ENCODE data around the gene OLIG3. TPM values are rescaled to one million over a fixed set of nuclear protein-coding genes. Genes with fewer than 3 reads are reported as not detected.

Gene OLIG3
- total RNA-seq, 2 experiments from 2014 or later = not detected

- Mint-ChIP-seq H3K9me3 (no peaks in the 10 kb centered on the region), H3K4me1 (ENCODE audit: low read depth) (no peaks in the 10 kb centered on the region), H3K36me3 (ENCODE audit: low read depth) (no peaks in the 10 kb centered on the region), H3K4me3 (no peak overlapping the region), H3K27ac (no peak overlapping the region), H3K27me3 (ENCODE audit: low read depth) (peaks cover 16% of the 10 kb centered on the region)
- no peak for DNase-seq
- intact Hi-C loops (cut with micrococcal nuclease) = no loop called here
- CTCF ChIA-PET = interaction anchor here (0.9 kb wide), 1 partner anchor 24 kb away, joined by 3 read pairs; no protein-coding TSS in a partner anchor
These were observed 13.8 kb downstream of the OLIG3 start for GRCh38 chr6:137480431-137480830.

- Mint-ChIP-seq H3K36me3 (ENCODE audit: low read depth) (no peaks in the 10 kb centered on the region), H3K4me3 (no peak overlapping the region), H3K27me3 (ENCODE audit: low read depth) (peaks cover 6% of the 10 kb centered on the region), H3K9me3 (no peaks in the 10 kb centered on the region), H3K4me1 (ENCODE audit: low read depth) (no peaks in the 10 kb centered on the region), H3K27ac (no peak overlapping the region)
- CTCF ChIA-PET = interaction anchor here (0.5 kb wide), 1 partner anchor 386 kb away, joined by 3 read pairs; no protein-coding TSS in a partner anchor
- intact Hi-C loops (cut with micrococcal nuclease) = loop anchor here (1.0 kb wide), 2 partner anchors 114 to 166 kb away; no protein-coding TSS in a partner anchor
- DNase-seq = no peak
These were observed 19.1 kb downstream of the OLIG3 start for GRCh38 chr6:137475103-137475502.

- Mint-ChIP-seq H3K4me1 (ENCODE audit: low read depth) (no peaks in the 10 kb centered on the region), H3K36me3 (ENCODE audit: low read depth) (no peaks in the 10 kb centered on the region), H3K27me3 (ENCODE audit: low read depth) (peaks cover 6% of the 10 kb centered on the region), H3K9me3 (no peaks in the 10 kb centered on the region), H3K4me3 (no peak overlapping the region), H3K27ac (no peak overlapping the region)
- no peak for DNase-seq
- intact Hi-C loops (cut with micrococcal nuclease) = no loop called here
- CTCF ChIA-PET = no interaction called here
These were observed 20.6 kb downstream of the OLIG3 start for GRCh38 chr6:137473598-137473997.

GRCh38 chr6:137472641-137473137 lies 21.5 kb downstream of the OLIG3 start:
- Mint-ChIP-seq H3K9me3 (no peaks in the 10 kb centered on the region), H3K27ac (no peak overlapping the region), H3K27me3 (ENCODE audit: low read depth) (peaks cover 6% of the 10 kb centered on the region), H3K36me3 (ENCODE audit: low read depth) (no peaks in the 10 kb centered on the region), H3K4me1 (ENCODE audit: low read depth) (no peaks in the 10 kb centered on the region), H3K4me3 (no peak overlapping the region)
- no peak for DNase-seq
- CTCF ChIA-PET = interaction anchor here (0.6 kb wide), 1 partner anchor 538 kb away, joined by 3 read pairs; no protein-coding TSS in a partner anchor
- intact Hi-C loops (cut with micrococcal nuclease) = no loop called here

GRCh38 chr6:137471986-137472385 lies 22.2 kb downstream of the OLIG3 start:
- H3K27me3 Mint-ChIP-seq (ENCODE audit: low read depth) = peaks cover 6% of the 10 kb centered on the region
- no peaks in the 10 kb centered on the region for H3K4me1 Mint-ChIP-seq (ENCODE audit: low read depth)
- CTCF ChIA-PET = interaction anchor here (0.6 kb wide), 1 partner anchor 531 kb away, joined by 3 read pairs; no protein-coding TSS in a partner anchor
- H3K9me3 Mint-ChIP-seq = no peaks in the 10 kb centered on the region
- no peak overlapping the region for H3K4me3 Mint-ChIP-seq
- DNase-seq = no peak
- no peak overlapping the region for H3K27ac Mint-ChIP-seq
- no peaks in the 10 kb centered on the region for H3K36me3 Mint-ChIP-seq (ENCODE audit: low read depth)
- intact Hi-C loops (cut with micrococcal nuclease) = no loop called here

GRCh38 chr6:137471497-137471896 lies 22.7 kb downstream of the OLIG3 start:
- no peaks in the 10 kb centered on the region for H3K9me3 Mint-ChIP-seq
- peaks cover 6% of the 10 kb centered on the region for H3K27me3 Mint-ChIP-seq (ENCODE audit: low read depth)
- intact Hi-C loops (cut with micrococcal nuclease) = no loop called here
- no peak overlapping the region for H3K4me3 Mint-ChIP-seq
- CTCF ChIA-PET = interaction anchor here (0.5 to 0.6 kb wide), 2 partner anchors 531 to 533 kb away, joined by 3 to 4 read pairs; no protein-coding TSS in a partner anchor
- no peaks in the 10 kb centered on the region for H3K4me1 Mint-ChIP-seq (ENCODE audit: low read depth)
- no peak for DNase-seq
- no peaks in the 10 kb centered on the region for H3K36me3 Mint-ChIP-seq (ENCODE audit: low read depth)
- no peak overlapping the region for H3K27ac Mint-ChIP-seq

- H3K36me3 Mint-ChIP-seq (ENCODE audit: low read depth) = no peaks in the 10 kb centered on the region
- H3K27ac Mint-ChIP-seq = no peak overlapping the region
- no peaks in the 10 kb centered on the region for H3K9me3 Mint-ChIP-seq
- CTCF ChIA-PET = no interaction called here
- DNase-seq = no peak
- no peaks in the 10 kb centered on the region for H3K27me3 Mint-ChIP-seq (ENCODE audit: low read depth)
- intact Hi-C loops (cut with micrococcal nuclease) = no loop called here
- no peaks in the 10 kb centered on the region for H3K4me1 Mint-ChIP-seq (ENCODE audit: low read depth)
- H3K4me3 Mint-ChIP-seq = no peak overlapping the region
These were observed 27.0 kb downstream of the OLIG3 start for GRCh38 chr6:137467211-137467610.

GRCh38 chr6:137465378-137466009 lies 28.7 kb downstream of the OLIG3 start:
- H3K27ac Mint-ChIP-seq = no peak overlapping the region
- H3K4me3 Mint-ChIP-seq = no peak overlapping the region
- no peaks in the 10 kb centered on the region for H3K36me3 Mint-ChIP-seq (ENCODE audit: low read depth)
- H3K27me3 Mint-ChIP-seq (ENCODE audit: low read depth) = no peaks in the 10 kb centered on the region
- DNase-seq = no peak
- no peaks in the 10 kb centered on the region for H3K9me3 Mint-ChIP-seq
- CTCF ChIA-PET = interaction anchor here (0.8 kb wide), 1 partner anchor 11 kb away, joined by 3 read pairs; no protein-coding TSS in a partner anchor
- H3K4me1 Mint-ChIP-seq (ENCODE audit: low read depth) = no peaks in the 10 kb centered on the region
- intact Hi-C loops (cut with micrococcal nuclease) = no loop called here

- no peak overlapping the region for H3K27ac Mint-ChIP-seq
- H3K4me1 Mint-ChIP-seq (ENCODE audit: low read depth) = no peaks in the 10 kb centered on the region
- peaks cover 2% of the 10 kb centered on the region for H3K9me3 Mint-ChIP-seq
- intact Hi-C loops (cut with micrococcal nuclease) = no loop called here
- CTCF ChIA-PET = no interaction called here
- H3K36me3 Mint-ChIP-seq (ENCODE audit: low read depth) = no peaks in the 10 kb centered on the region
- H3K27me3 Mint-ChIP-seq (ENCODE audit: low read depth) = no peaks in the 10 kb centered on the region
- no peak overlapping the region for H3K4me3 Mint-ChIP-seq
- DNase-seq = no peak
These were observed 41.8 kb downstream of the OLIG3 start for GRCh38 chr6:137452333-137452894.

- CTCF ChIA-PET = interaction anchor here (1.1 kb wide), 1 partner anchor 190 kb away, joined by 3 read pairs; no protein-coding TSS in a partner anchor
- no peak for DNase-seq
- H3K4me3 Mint-ChIP-seq = no peak overlapping the region
- intact Hi-C loops (cut with micrococcal nuclease) = no loop called here
- H3K9me3 Mint-ChIP-seq = peaks cover 5% of the 10 kb centered on the region
- no peaks in the 10 kb centered on the region for H3K27me3 Mint-ChIP-seq (ENCODE audit: low read depth)
- peaks cover 3% of the 10 kb centered on the region for H3K36me3 Mint-ChIP-seq (ENCODE audit: low read depth)
- H3K4me1 Mint-ChIP-seq (ENCODE audit: low read depth) = peaks cover 2% of the 10 kb centered on the region
- no peak overlapping the region for H3K27ac Mint-ChIP-seq
These were observed 50.3 kb downstream of the OLIG3 start for GRCh38 chr6:137443901-137444300.
